Limb (tissue), 2 donors: ENCODE data around the gene ZNF701.
"Not testable (repeated sequence)": the region's sequence is repeated elsewhere in the genome, so short reads cannot be mapped to it uniquely, and the experiment has no call there.

ENCODE experiments used
- DNase-seq, 2 donors: peaks; one replicate each; pipeline ENCODE4 v3.0.0-alpha.2; 2016; ENCODE audit errors: extremely low spot score in 2 of 2

Gene ZNF701

GRCh38 chr19:52566121-52566520, 4.0 kb upstream of the ZNF701 start:
- DNase-seq = no peak

GRCh38 chr19:52566588-52566987, 3.5 kb upstream of the ZNF701 start:
- DNase-seq = no peak

GRCh38 chr19:52567921-52568320, 2.2 kb upstream of the ZNF701 start:
- DNase-seq = no peak

GRCh38 chr19:52569638-52569999, 468 bp upstream of the ZNF701 start:
- peak; percentile 34 to 73 for DNase-seq

GRCh38 chr19:52584736-52585440, 14.8 kb downstream of the ZNF701 start:
- peak in 1 of 2 donors; percentile 71 for DNase-seq

- no peak for DNase-seq
Measured at GRCh38 chr19:52585604-52586003, 15.5 kb downstream of the ZNF701 start.

- no peak for DNase-seq
Measured at GRCh38 chr19:52590728-52591127, 20.6 kb downstream of the ZNF701 start.

- no peak for DNase-seq
Measured at GRCh38 chr19:52592301-52592700, 22.2 kb downstream of the ZNF701 start.

GRCh38 chr19:52593441-52593840, 23.4 kb downstream of the ZNF701 start:
- not testable (repeated sequence) for DNase-seq

- no peak for DNase-seq
Measured at GRCh38 chr19:52599241-52599640, 29.2 kb downstream of the ZNF701 start.

GRCh38 chr19:52600639-52601024, 30.5 kb downstream of the ZNF701 start:
- DNase-seq = no peak

- peak; percentile 81 to 93 for DNase-seq
Measured at GRCh38 chr19:52601025-52601973, 31.2 kb downstream of the ZNF701 start.

- not testable (repeated sequence) for DNase-seq
Measured at GRCh38 chr19:52601974-52602366, 31.9 kb downstream of the ZNF701 start.

GRCh38 chr19:52602941-52603340, 32.9 kb downstream of the ZNF701 start:
- no peak for DNase-seq

GRCh38 chr19:52603558-52604207, 33.6 kb downstream of the ZNF701 start:
- DNase-seq = no peak

- DNase-seq = no peak
Measured at GRCh38 chr19:52613299-52613906, 43.3 kb downstream of the ZNF701 start.

GRCh38 chr19:52621376-52621775, 51.3 kb downstream of the ZNF701 start:
- no peak for DNase-seq

GRCh38 chr19:52622261-52622660, 52.2 kb downstream of the ZNF701 start:
- DNase-seq = no peak

- DNase-seq = no peak
Measured at GRCh38 chr19:52626915-52627314, 56.8 kb downstream of the ZNF701 start.

- DNase-seq = not testable (repeated sequence)
Measured at GRCh38 chr19:52627441-52627840, 57.4 kb downstream of the ZNF701 start.

- no peak for DNase-seq
Measured at GRCh38 chr19:52635786-52636570, 65.9 kb downstream of the ZNF701 start.
